Left renal cortex interstitium (tissue), 4 donors: ENCODE results near the gene B4GALT7. TPM values are rescaled to one million over a fixed set of nuclear protein-coding genes. Genes with fewer than 3 reads are reported as not detected.
"Not testable (repeated sequence)": the region's sequence is repeated elsewhere in the genome, so short reads cannot be mapped to it uniquely, and the experiment has no call there.

ENCODE experiments used
- DNase-seq, 4 donors: peaks; one replicate each; pipeline ENCODE4 v3.0.0-alpha.2; 2013; ENCODE audit warnings: low read depth in 4 of 4, low spot score in 2 of 4, missing footprints in 1 of 4
- polyA plus RNA-seq, 4 donors: library from polyadenylated mRNA; unstranded; fragments of 120-200 nt; gene quantifications; one replicate each; pipeline ENCODE4 v1.2.1, GENCODE V29; 2013; ENCODE audit not compliant: insufficient read length in 4 of 4

Gene B4GALT7
- polyA plus RNA-seq = 10 to 100 TPM; 20.0 to 34.1 (median 28.3) TPM

DNA sequence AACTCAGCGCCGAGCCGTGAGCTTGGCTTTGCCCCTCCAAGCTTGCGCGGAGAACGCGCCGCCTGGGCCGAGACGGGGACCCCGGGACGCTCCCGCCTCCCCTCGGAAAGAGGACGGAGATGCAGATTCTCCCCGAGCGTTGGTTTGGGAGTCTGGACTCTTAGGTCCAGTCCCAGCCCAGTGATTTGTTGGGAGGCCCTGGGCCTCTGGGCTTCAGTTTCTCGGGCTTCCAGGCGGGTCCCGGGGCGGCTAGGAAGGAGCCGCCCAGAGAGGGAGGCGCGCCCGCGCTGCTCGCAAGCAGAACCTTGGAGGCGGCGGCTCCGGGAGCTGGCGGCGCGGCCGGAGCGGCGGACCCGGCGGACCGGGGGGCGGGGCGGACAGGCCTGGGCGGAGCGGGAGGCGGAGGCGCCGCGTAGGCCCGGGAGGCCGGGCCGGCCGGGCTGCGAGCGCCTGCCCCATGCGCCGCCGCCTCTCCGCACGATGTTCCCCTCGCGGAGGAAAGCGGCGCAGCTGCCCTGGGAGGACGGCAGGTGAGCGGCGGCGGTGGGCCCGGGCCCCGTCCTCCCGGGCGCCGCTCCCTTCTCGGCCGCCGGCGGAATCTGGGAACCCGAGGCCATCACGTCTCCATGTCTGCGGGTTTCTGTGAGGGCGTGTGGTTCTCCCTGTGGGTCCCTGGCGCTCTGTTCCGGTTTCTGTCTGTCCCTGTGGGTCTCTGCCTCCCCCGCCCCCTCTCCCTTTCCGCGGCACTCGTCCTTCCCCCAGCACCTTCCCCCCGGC lies at the start of gene B4GALT7:
B4GALT7 (plus strand) TSS at position 402 of the 777 bp plus-strand sequence; CDS start at position 481, 79 bp downstream.
- peak; percentile 41 to 65 (median 61) for DNase-seq

GRCh38 chr5:177552839-177553455 lies 47.0 kb upstream of the B4GALT7 start:
- DNase-seq = no peak

GRCh38 chr5:177553671-177554429 lies 46.1 kb upstream of the B4GALT7 start:
- DNase-seq = no peak

GRCh38 chr5:177554474-177555111 lies 45.3 kb upstream of the B4GALT7 start, which contains the start of gene FAM193B:
TSS of gene FAM193B (minus strand) at chr5:177554563. CDS start at chr5:177554458, 105 bp downstream.
- DNase-seq = peak; percentile 53 to 84 (median 77)

GRCh38 chr5:177555228-177555627 lies 44.7 kb upstream of the B4GALT7 start:
- no peak for DNase-seq

DNA sequence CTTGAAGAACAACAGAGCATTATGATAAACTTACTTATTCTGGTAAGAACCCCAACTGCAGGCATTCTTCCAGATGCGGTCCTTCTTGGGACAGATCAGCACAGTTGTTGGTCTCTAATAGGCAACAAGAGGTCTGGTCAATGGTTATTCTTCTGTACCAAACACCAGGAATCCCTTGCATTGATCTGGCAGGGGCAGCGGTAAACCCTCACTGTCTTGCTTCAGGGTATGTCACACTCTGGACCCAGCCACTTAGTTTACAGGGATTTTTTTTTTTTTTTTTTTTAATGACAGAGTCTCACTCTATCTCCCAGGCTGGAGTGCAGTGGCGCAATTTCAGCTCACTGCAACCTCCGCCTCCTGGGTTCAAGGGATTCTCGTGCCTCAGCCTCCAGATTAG lies 44.3 kb upstream of the B4GALT7 start:
- no peak for DNase-seq

GRCh38 chr5:177557041-177557647 lies 42.8 kb upstream of the B4GALT7 start:
- DNase-seq = no peak

- DNase-seq = no peak
These were observed 42.1 kb upstream of the B4GALT7 start for GRCh38 chr5:177557796-177558195.

DNA sequence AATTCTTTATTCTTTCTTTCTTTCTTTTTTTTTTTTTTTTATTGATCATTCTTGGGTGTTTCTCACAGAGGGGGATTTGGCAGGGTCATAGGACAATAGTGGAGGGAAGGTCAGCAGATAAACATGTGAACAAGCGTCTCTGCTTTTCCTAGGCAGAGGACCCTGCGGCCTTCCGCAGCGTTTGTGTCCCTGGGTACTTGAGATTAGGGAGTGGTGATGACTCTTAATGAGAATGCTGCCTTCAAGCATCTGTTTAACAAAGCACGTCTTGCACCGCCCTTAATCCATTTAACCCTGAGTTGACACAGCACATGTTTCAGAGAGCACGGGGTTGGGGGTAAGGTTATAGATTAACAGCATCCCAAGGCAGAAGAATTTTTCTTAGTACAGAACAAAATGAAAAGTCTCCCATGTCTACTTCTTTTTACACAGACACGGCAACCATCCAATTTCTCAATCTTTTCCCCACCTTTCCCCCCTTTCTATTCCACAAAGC lies 40.4 kb upstream of the B4GALT7 start:
- not testable (repeated sequence) for DNase-seq

GRCh38 chr5:177565046-177565445 lies 34.9 kb upstream of the B4GALT7 start:
- no peak for DNase-seq

GRCh38 chr5:177568326-177568725 lies 31.6 kb upstream of the B4GALT7 start:
- no peak for DNase-seq

GRCh38 chr5:177569894-177570293 lies 30.0 kb upstream of the B4GALT7 start:
- DNase-seq = no peak

GRCh38 chr5:177575488-177575887 lies 24.4 kb upstream of the B4GALT7 start:
- DNase-seq = no peak

GRCh38 chr5:177576169-177576568 lies 23.8 kb upstream of the B4GALT7 start:
- no peak for DNase-seq

DNA sequence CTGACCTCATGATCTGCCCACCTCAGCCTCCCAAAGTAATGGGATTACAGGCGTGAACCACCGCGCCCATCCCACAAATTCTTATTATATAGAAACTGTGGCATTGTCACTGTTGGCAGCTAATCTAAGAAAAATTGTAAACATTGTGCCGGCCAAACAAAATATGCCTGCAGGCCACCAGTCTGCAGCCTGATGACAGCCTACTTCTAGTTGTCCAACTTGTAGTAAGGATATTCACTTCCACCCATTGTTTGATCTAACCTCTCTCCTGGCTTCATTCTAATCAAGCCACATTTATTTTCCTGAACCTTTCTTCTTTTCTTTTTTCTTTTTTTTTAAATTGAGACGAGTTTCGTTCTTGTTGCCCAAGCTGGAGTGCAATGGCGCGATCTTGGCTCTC lies 21.6 kb upstream of the B4GALT7 start:
- DNase-seq = no peak

DNA sequence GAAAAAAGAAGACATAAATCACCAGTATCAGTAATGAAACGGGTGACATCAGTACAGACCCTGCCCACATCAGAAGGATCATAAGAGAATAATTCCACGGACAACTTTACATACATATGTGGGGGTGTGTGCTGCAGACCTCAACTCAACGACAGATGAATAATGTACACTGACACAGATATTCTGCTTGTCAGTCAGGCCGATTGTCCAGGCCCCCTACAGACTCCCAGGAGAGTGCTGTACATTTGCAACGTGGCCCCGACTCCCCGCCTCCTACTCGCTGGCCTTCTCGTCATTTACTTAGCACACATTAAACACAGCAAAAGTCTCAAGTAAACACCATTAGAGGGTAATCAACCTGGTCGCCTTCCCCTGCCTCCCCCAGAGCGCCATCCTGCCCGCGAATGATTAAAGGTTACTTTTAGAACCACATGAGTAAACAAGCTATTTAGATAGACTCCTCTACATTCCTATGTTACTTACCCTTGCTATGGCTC lies 11.5 kb upstream of the B4GALT7 start:
- DNase-seq = no peak

GRCh38 chr5:177590406-177590805 lies 9.5 kb upstream of the B4GALT7 start:
- DNase-seq = no peak

DNA sequence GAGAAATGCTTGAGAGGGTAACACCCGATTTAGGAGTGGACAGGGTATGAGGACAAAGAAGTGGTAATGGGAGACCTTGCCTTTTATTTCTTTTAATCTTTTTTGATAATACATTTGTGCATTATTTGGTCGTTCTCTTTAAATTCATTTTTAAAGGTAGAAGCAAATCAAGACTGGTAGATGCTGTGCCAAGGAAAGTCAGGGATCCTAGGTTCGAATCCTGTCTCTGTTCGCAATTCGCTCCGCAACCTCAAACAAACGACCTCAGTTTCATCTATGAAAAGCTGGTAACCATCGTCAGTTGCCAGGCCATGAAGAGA lies 8.3 kb upstream of the B4GALT7 start:
- DNase-seq = no peak

- peak; percentile 36 to 77 (median 59) for DNase-seq
These were observed 7.7 kb upstream of the B4GALT7 start, which contains the start of gene TMED9 for GRCh38 chr5:177592010-177592834. TSS of gene TMED9 (plus strand) at chr5:177592203. CDS start at chr5:177592215, 12 bp downstream.
